Erythroblast (primary cell): ENCODE data around the gene KRT86.

Experiments used
- GATA1 ChIP-seq: IDR thresholded peaks from 2 replicates; pipeline ENCODE4 v1.6.1; 2011; ENCODE audit warnings: low read depth, mild to moderate bottlenecking, control low read depth, low read length, moderate library complexity
- POLR2A ChIP-seq: IDR thresholded peaks from 2 replicates; pipeline ENCODE4 v1.6.1; 2011; ENCODE audit warnings: mild to moderate bottlenecking, low read length

GRCh38 chr12:52316701-52317100 is 42.3 kb downstream of the KRT86 start:
- TF ChIP-seq POLR2A (no peak), GATA1 (no peak)
